ENCODE data around the gene SNX17. TPM values are rescaled to one million over a fixed set of nuclear protein-coding genes. Genes with fewer than 3 reads are reported as not detected.

Gene SNX17
- total RNA-seq, 1 experiment from 2014 or later = 109 TPM

GRCh38 chr2:27393225-27393624, 22.8 kb downstream of the SNX17 start:
- ChIA-PET POLR2A (ENCODE audit: low non-redundant PET) (no interaction called here), CTCF (no interaction called here)
- intact Hi-C loops (cut with micrococcal nuclease; ENCODE audit: unreplicated experiment) = no loop called here
- H3K36me3 ChIP-seq (ENCODE audit: insufficient read depth, low read length, poor library complexity, severe bottlenecking) = peaks cover 5% of the 10 kb centered on the region
- TF ChIP-seq CTCF (conservative IDR thresholded peaks at IDR 0.05; ENCODE audit: low read depth, low read length) (no peak), EZH2 (IDR thresholded peaks at IDR 0.05; ENCODE audit: borderline replicate concordance, low read depth, low read length, poor library complexity, severe bottlenecking) (no peak)
- no peaks in the 10 kb centered on the region for H3K4me1 ChIP-seq (ENCODE audit: insufficient read depth, low read length, poor library complexity, severe bottlenecking)
- BruUV-seq (replicated peaks) = no TSS peak
- H3K27ac ChIP-seq (ENCODE audit: low read depth, low read length, poor library complexity, severe bottlenecking) = no peak overlapping the region
- DNase-seq (ENCODE audit: low spot score) = no peak
- no peaks in the 10 kb centered on the region for H3K9me3 ChIP-seq (ENCODE audit: low read depth, low read length, poor library complexity, severe bottlenecking)
- H3K27me3 ChIP-seq (replicated peaks; ENCODE audit: insufficient read depth, low read depth, low read length, poor library complexity) = no peaks in the 10 kb centered on the region
- no peak overlapping the region for H3K4me3 ChIP-seq (ENCODE audit: low read depth, low read length, poor library complexity, severe bottlenecking)

- POLR2A ChIA-PET (ENCODE audit: low non-redundant PET) = no interaction called here
- intact Hi-C loops (cut with micrococcal nuclease; ENCODE audit: unreplicated experiment) = no loop called here
- TF ChIP-seq EZH2 (IDR thresholded peaks at IDR 0.05; ENCODE audit: borderline replicate concordance, low read depth, low read length, poor library complexity, severe bottlenecking) (no peak), CTCF (conservative IDR thresholded peaks at IDR 0.05; ENCODE audit: low read depth, low read length) (no peak)
- no peaks in the 10 kb centered on the region for H3K9me3 ChIP-seq (ENCODE audit: low read depth, low read length, poor library complexity, severe bottlenecking)
- DNase-seq (ENCODE audit: low spot score) = no peak
- no peaks in the 10 kb centered on the region for H3K36me3 ChIP-seq (ENCODE audit: insufficient read depth, low read length, poor library complexity, severe bottlenecking)
- H3K4me3 ChIP-seq (ENCODE audit: low read depth, low read length, poor library complexity, severe bottlenecking) = no peak overlapping the region
- CTCF ChIA-PET = no interaction called here
- H3K4me1 ChIP-seq (ENCODE audit: insufficient read depth, low read length, poor library complexity, severe bottlenecking) = no peaks in the 10 kb centered on the region
- BruUV-seq (replicated peaks) = no TSS peak
- no peaks in the 10 kb centered on the region for H3K27me3 ChIP-seq (replicated peaks; ENCODE audit: insufficient read depth, low read depth, low read length, poor library complexity)
- H3K27ac ChIP-seq (ENCODE audit: low read depth, low read length, poor library complexity, severe bottlenecking) = no peak overlapping the region
Observed at GRCh38 chr2:27398962-27399361, 28.5 kb downstream of the SNX17 start.

- no peaks in the 10 kb centered on the region for H3K4me1 ChIP-seq (ENCODE audit: insufficient read depth, low read length, poor library complexity, severe bottlenecking)
- no peak for TF ChIP-seq CTCF (conservative IDR thresholded peaks at IDR 0.05; ENCODE audit: low read depth, low read length)
- no peak for TF ChIP-seq EZH2 (IDR thresholded peaks at IDR 0.05; ENCODE audit: borderline replicate concordance, low read depth, low read length, poor library complexity, severe bottlenecking)
- no peaks in the 10 kb centered on the region for H3K9me3 ChIP-seq (ENCODE audit: low read depth, low read length, poor library complexity, severe bottlenecking)
- intact Hi-C loops (cut with micrococcal nuclease; ENCODE audit: unreplicated experiment) = loop anchor here (10.0 kb wide), 1 partner anchor 264 kb away; the partner anchor contains the start of genes SLC4A1AP and SUPT7L
- H3K27me3 ChIP-seq (replicated peaks; ENCODE audit: insufficient read depth, low read depth, low read length, poor library complexity) = no peaks in the 10 kb centered on the region
- DNase-seq (ENCODE audit: low spot score) = no peak
- H3K27ac ChIP-seq (ENCODE audit: low read depth, low read length, poor library complexity, severe bottlenecking) = no peak overlapping the region
- no peak overlapping the region for H3K4me3 ChIP-seq (ENCODE audit: low read depth, low read length, poor library complexity, severe bottlenecking)
- ChIA-PET POLR2A (ENCODE audit: low non-redundant PET) (no interaction called here), CTCF (no interaction called here)
- peaks cover 4% of the 10 kb centered on the region for H3K36me3 ChIP-seq (ENCODE audit: insufficient read depth, low read length, poor library complexity, severe bottlenecking)
- BruUV-seq (replicated peaks) = no TSS peak
Observed at GRCh38 chr2:27400348-27401135, 30.1 kb downstream of the SNX17 start.

Data from A673 (cell line).